ENCODE measurements around the gene ANXA6. TPM values are rescaled to one million over a fixed set of nuclear protein-coding genes. Genes with fewer than 3 reads are reported as not detected.

Gene ANXA6
- total RNA-seq, 1 donor from 2014 or later, result 245 TPM

- Mint-ChIP-seq H3K36me3 (ENCODE audit: unreplicated experiment) (peaks cover 31% of the 10 kb centered on the region), H3K4me3 (ENCODE audit: unreplicated experiment) (no peak overlapping the region), H3K4me1 (ENCODE audit: unreplicated experiment) (peaks cover 17% of the 10 kb centered on the region), H3K27ac (ENCODE audit: unreplicated experiment) (no peak overlapping the region), H3K9me3 (ENCODE audit: unreplicated experiment) (no peaks in the 10 kb centered on the region), H3K27me3 (ENCODE audit: unreplicated experiment) (no peaks in the 10 kb centered on the region)
- no peak for DNase-seq (ENCODE audit: extremely low spot score, unreplicated experiment)
- TF ChIP-seq CTCF (IDR thresholded peaks at IDR 0.05), result no peak
Observed at GRCh38 chr5:151058891-151059489, 98.6 kb downstream of the ANXA6 start.

- peaks cover 31% of the 10 kb centered on the region for H3K36me3 Mint-ChIP-seq (ENCODE audit: unreplicated experiment)
- no peaks in the 10 kb centered on the region for H3K27me3 Mint-ChIP-seq (ENCODE audit: unreplicated experiment)
- H3K4me3 Mint-ChIP-seq (ENCODE audit: unreplicated experiment), result no peak overlapping the region
- no peak for DNase-seq (ENCODE audit: extremely low spot score, unreplicated experiment)
- no peak for TF ChIP-seq CTCF (IDR thresholded peaks at IDR 0.05)
- H3K27ac Mint-ChIP-seq (ENCODE audit: unreplicated experiment), result no peak overlapping the region
- H3K4me1 Mint-ChIP-seq (ENCODE audit: unreplicated experiment), result peaks cover 10% of the 10 kb centered on the region
- no peaks in the 10 kb centered on the region for H3K9me3 Mint-ChIP-seq (ENCODE audit: unreplicated experiment)
Observed at GRCh38 chr5:151058301-151058700, 99.3 kb downstream of the ANXA6 start.

- H3K36me3 Mint-ChIP-seq (ENCODE audit: unreplicated experiment), result peaks cover 26% of the 10 kb centered on the region
- H3K4me3 Mint-ChIP-seq (ENCODE audit: unreplicated experiment), result no peak overlapping the region
- no peaks in the 10 kb centered on the region for H3K27me3 Mint-ChIP-seq (ENCODE audit: unreplicated experiment)
- TF ChIP-seq CTCF (IDR thresholded peaks at IDR 0.05), result no peak
- peaks cover 3% of the 10 kb centered on the region for H3K4me1 Mint-ChIP-seq (ENCODE audit: unreplicated experiment)
- no peaks in the 10 kb centered on the region for H3K9me3 Mint-ChIP-seq (ENCODE audit: unreplicated experiment)
- H3K27ac Mint-ChIP-seq (ENCODE audit: unreplicated experiment), result no peak overlapping the region
- DNase-seq (ENCODE audit: extremely low spot score, unreplicated experiment), result no peak
Observed at GRCh38 chr5:151056379-151057325, 100.9 kb downstream of the ANXA6 start.

GRCh38 chr5:151055336-151055735 lies 102.2 kb downstream of the ANXA6 start:
- H3K4me3 Mint-ChIP-seq (ENCODE audit: unreplicated experiment), result no peak overlapping the region
- H3K27ac Mint-ChIP-seq (ENCODE audit: unreplicated experiment), result no peak overlapping the region
- no peak for DNase-seq (ENCODE audit: extremely low spot score, unreplicated experiment)
- peaks cover 19% of the 10 kb centered on the region for H3K36me3 Mint-ChIP-seq (ENCODE audit: unreplicated experiment)
- TF ChIP-seq CTCF (IDR thresholded peaks at IDR 0.05), result no peak
- H3K9me3 Mint-ChIP-seq (ENCODE audit: unreplicated experiment), result no peaks in the 10 kb centered on the region
- H3K27me3 Mint-ChIP-seq (ENCODE audit: unreplicated experiment), result no peaks in the 10 kb centered on the region
- H3K4me1 Mint-ChIP-seq (ENCODE audit: unreplicated experiment), result peaks cover 3% of the 10 kb centered on the region

- Mint-ChIP-seq H3K4me1 (ENCODE audit: unreplicated experiment) (peaks cover 3% of the 10 kb centered on the region), H3K27me3 (ENCODE audit: unreplicated experiment) (no peaks in the 10 kb centered on the region), H3K4me3 (ENCODE audit: unreplicated experiment) (no peak overlapping the region), H3K9me3 (ENCODE audit: unreplicated experiment) (no peaks in the 10 kb centered on the region), H3K36me3 (ENCODE audit: unreplicated experiment) (peaks cover 19% of the 10 kb centered on the region), H3K27ac (ENCODE audit: unreplicated experiment) (no peak overlapping the region)
- no peak for DNase-seq (ENCODE audit: extremely low spot score, unreplicated experiment)
- TF ChIP-seq CTCF (IDR thresholded peaks at IDR 0.05), result no peak
Observed at GRCh38 chr5:151054709-151055108, 102.9 kb downstream of the ANXA6 start.

All from osteocyte (in vitro differentiated cells).